HG03432 (cell line): ENCODE results near the gene PLCH1.
"Not testable (repeated sequence)": the region's sequence is repeated elsewhere in the genome, so short reads cannot be mapped to it uniquely, and the experiment has no call there.

ENCODE experiments used
- ATAC-seq: cut with Tn5 transposase; IDR thresholded peaks from one replicate; pipeline ENCODE4 v1.9.1; 2021; ENCODE audit warnings: mild to moderate bottlenecking, moderate library complexity; ENCODE audit not compliant: unreplicated experiment

Gene PLCH1

GRCh38 chr3:155647206-155647605 lies 97.7 kb downstream of the PLCH1 start:
- ATAC-seq: no peak

GRCh38 chr3:155646669-155647068 lies 98.2 kb downstream of the PLCH1 start:
- ATAC-seq: no peak

GRCh38 chr3:155646128-155646527 lies 98.7 kb downstream of the PLCH1 start:
- ATAC-seq: no peak

- no peak for ATAC-seq
Observed at GRCh38 chr3:155643581-155644165, 101.2 kb downstream of the PLCH1 start.

GRCh38 chr3:155641956-155642355 lies 102.9 kb downstream of the PLCH1 start:
- no peak for ATAC-seq

- ATAC-seq: no peak
Observed at GRCh38 chr3:155640098-155640497, 104.8 kb downstream of the PLCH1 start.

GRCh38 chr3:155639462-155640055 lies 105.3 kb downstream of the PLCH1 start:
- no peak for ATAC-seq

GRCh38 chr3:155638461-155638860 lies 106.4 kb downstream of the PLCH1 start:
- not testable (repeated sequence) for ATAC-seq

- no peak for ATAC-seq
Observed at GRCh38 chr3:155637567-155637966, 107.3 kb downstream of the PLCH1 start.

- ATAC-seq: no peak
Observed at GRCh38 chr3:155635056-155635455, 109.8 kb downstream of the PLCH1 start.

GRCh38 chr3:155634121-155634719 lies 110.7 kb downstream of the PLCH1 start:
- no peak for ATAC-seq

GRCh38 chr3:155631323-155632019 lies 113.4 kb downstream of the PLCH1 start:
- no peak for ATAC-seq

GRCh38 chr3:155629556-155629955 lies 115.3 kb downstream of the PLCH1 start:
- no peak for ATAC-seq

- no peak for ATAC-seq
Observed at GRCh38 chr3:155629056-155629455, 115.8 kb downstream of the PLCH1 start.

GRCh38 chr3:155622647-155623046 lies 122.2 kb downstream of the PLCH1 start:
- not testable (repeated sequence) for ATAC-seq

GRCh38 chr3:155620552-155620951 lies 124.3 kb downstream of the PLCH1 start:
- ATAC-seq: not testable (repeated sequence)

GRCh38 chr3:155619118-155619915 lies 125.6 kb downstream of the PLCH1 start:
- no peak for ATAC-seq

GRCh38 chr3:155618543-155618942 lies 126.3 kb downstream of the PLCH1 start:
- ATAC-seq: no peak

- no peak for ATAC-seq
Observed at GRCh38 chr3:155617346-155617925, 127.4 kb downstream of the PLCH1 start.

GRCh38 chr3:155615141-155615540 lies 129.7 kb downstream of the PLCH1 start:
- ATAC-seq: not testable (repeated sequence)

GRCh38 chr3:155614410-155614809 lies 130.5 kb downstream of the PLCH1 start:
- ATAC-seq: not testable (repeated sequence)
